ENCODE data around the gene TANGO2. TPM values are rescaled to one million over a fixed set of nuclear protein-coding genes. Genes with fewer than 3 reads are reported as not detected.
A peak's percentile ranks its signal among the peaks of the same experiment; 100 is the strongest.

Gene TANGO2
- total RNA-seq, 2 donors from 2014 or later, result 10.5 to 19.7 TPM

GRCh38 chr22:20031732-20032406 is 11.0 kb downstream of the TANGO2 start:
- DNase-seq (no peak), ATAC-seq (no peak)
- Histone ChIP-seq H3K36me3 (replicated peaks in 1 of 2; ENCODE audit: insufficient read depth in 1 of 2, low read depth in 2 of 2) (no peaks in the 10 kb centered on the region), H3K27me3 (no peaks in the 10 kb centered on the region), H3K9me3 (no peaks in the 10 kb centered on the region), H3K4me3 (no peak overlapping the region), H3K27ac (peak overlapping the region in 2 of 4 donors; percentile 25 to 65), H3K4me1 (peaks cover 24% of the 10 kb centered on the region)
- intact Hi-C loops (cut with DNase I), result no loop called here
- TF ChIP-seq POLR2A (IDR thresholded peaks at IDR 0.05), result no peak
- TF ChIP-seq, protein P1, sequence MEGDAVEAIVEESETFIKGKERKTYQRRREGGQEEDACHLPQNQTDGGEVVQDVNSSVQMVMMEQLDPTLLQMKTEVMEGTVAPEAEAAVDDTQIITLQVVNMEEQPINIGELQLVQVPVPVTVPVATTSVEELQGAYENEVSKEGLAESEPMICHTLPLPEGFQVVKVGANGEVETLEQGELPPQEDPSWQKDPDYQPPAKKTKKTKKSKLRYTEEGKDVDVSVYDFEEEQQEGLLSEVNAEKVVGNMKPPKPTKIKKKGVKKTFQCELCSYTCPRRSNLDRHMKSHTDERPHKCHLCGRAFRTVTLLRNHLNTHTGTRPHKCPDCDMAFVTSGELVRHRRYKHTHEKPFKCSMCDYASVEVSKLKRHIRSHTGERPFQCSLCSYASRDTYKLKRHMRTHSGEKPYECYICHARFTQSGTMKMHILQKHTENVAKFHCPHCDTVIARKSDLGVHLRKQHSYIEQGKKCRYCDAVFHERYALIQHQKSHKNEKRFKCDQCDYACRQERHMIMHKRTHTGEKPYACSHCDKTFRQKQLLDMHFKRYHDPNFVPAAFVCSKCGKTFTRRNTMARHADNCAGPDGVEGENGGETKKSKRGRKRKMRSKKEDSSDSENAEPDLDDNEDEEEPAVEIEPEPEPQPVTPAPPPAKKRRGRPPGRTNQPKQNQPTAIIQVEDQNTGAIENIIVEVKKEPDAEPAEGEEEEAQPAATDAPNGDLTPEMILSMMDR (IDR thresholded peaks at IDR 0.05), result no peak
- 88% methylated on average over 13 of the region's 16 CpGs; no CpG with 5 or more reads in 1 of the 2 donors for WGBS, 2 donors

GRCh38 chr22:20032407-20032991 is 11.6 kb downstream of the TANGO2 start:
- Histone ChIP-seq H3K36me3 (replicated peaks in 1 of 2; ENCODE audit: insufficient read depth in 1 of 2, low read depth in 2 of 2) (no peaks in the 10 kb centered on the region), H3K27me3 (no peaks in the 10 kb centered on the region), H3K27ac (peak overlapping the region in 3 of 4 donors; percentile 25 to 65 (median 34)), H3K4me1 (peaks cover 24% of the 10 kb centered on the region), H3K4me3 (no peak overlapping the region), H3K9me3 (no peaks in the 10 kb centered on the region)
- 70 to 85% methylated on average over 4 to 7 of the region's 7 CpGs for WGBS, 2 donors
- intact Hi-C loops (cut with DNase I), result no loop called here
- DNase-seq (peak; percentile 36 to 69 (median 50)), ATAC-seq (peak; percentile 57)
- no peak for TF ChIP-seq POLR2A (IDR thresholded peaks at IDR 0.05)
- TF ChIP-seq, protein P1 (IDR thresholded peaks at IDR 0.05), result no peak

DNA sequence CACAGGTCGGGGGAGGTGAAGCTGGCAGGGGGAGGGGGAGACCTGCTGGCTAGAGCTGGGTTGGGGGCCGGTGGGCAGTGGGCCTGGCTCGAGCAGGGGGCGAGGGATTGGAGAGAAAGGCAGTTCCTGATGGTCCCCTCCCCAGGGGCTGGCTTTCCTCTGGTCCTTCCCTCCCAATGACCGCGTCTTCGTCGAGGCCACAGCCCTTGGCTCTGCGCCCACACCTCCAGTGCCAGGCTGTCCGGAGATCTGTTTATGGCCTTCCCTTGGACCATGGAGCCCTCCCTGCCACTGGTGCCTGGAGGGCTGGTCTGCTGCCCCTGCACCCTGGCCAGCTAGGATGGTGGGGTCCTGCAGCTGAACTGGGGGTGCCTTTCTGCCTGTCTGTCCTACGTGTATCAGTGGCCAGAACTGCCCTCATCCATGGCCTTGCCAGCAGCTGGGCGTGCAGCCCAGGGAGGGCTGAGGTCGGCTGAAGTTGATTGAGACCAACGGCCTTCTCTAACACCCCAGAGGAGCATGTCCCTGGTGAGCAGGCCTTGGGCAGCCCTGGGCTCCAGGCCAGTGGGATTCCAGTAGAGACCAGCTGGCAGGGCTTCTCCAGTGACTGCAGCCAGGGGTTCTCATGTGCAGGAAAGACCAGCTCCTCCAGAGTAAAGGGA is 12.3 kb downstream of the TANGO2 start:
- DNase-seq (peak; percentile 55 to 75 (median 67)), ATAC-seq (peak; percentile 70)
- Histone ChIP-seq H3K9me3 (no peaks in the 10 kb centered on the region), H3K4me3 (no peak overlapping the region), H3K27ac (peak overlapping the region in 3 of 4 donors; percentile 25 to 65 (median 34)), H3K27me3 (no peaks in the 10 kb centered on the region), H3K36me3 (replicated peaks in 1 of 2; ENCODE audit: insufficient read depth in 1 of 2, low read depth in 2 of 2) (no peaks in the 10 kb centered on the region), H3K4me1 (peaks cover 24% of the 10 kb centered on the region)
- TF ChIP-seq, protein P1 (IDR thresholded peaks at IDR 0.05), result no peak
- no peak for TF ChIP-seq POLR2A (IDR thresholded peaks at IDR 0.05)
- intact Hi-C loops (cut with DNase I), result no loop called here
- 38 to 76% methylated on average over 5 to 14 of the region's 14 CpGs for WGBS, 2 donors

DNA sequence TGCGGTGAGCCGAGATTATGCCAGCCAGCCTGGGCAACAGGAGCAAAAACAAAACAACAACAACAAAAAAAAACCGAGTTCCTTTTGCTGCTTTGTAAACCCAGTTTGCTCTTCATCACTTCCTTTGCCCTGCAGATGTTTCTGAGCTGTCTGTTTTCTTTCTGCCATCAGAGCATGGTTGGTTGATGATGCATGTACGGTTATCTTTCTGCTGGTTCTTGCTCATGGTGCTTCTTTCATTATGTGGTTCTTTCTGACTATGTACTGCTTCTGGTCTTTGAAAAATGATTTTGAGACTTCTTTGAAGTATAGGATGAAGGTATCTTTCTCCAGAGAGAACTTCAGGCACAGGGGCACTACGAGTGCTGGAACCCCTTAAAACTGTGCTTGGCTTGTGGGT is 13.2 kb downstream of the TANGO2 start:
- Histone ChIP-seq H3K36me3 (replicated peaks in 1 of 2; ENCODE audit: insufficient read depth in 1 of 2, low read depth in 2 of 2) (no peaks in the 10 kb centered on the region), H3K4me3 (no peak overlapping the region), H3K9me3 (no peaks in the 10 kb centered on the region), H3K27me3 (no peaks in the 10 kb centered on the region), H3K4me1 (peaks cover 24% of the 10 kb centered on the region), H3K27ac (peak overlapping the region in 1 of 4 donors; percentile 65)
- no peak for DNase-seq
- intact Hi-C loops (cut with DNase I), result no loop called here
- no peak for TF ChIP-seq POLR2A (IDR thresholded peaks at IDR 0.05)
- TF ChIP-seq, protein P1 (IDR thresholded peaks at IDR 0.05), result no peak
- WGBS, 2 donors, result 78 to 84% methylated on average over 5 of the region's 5 CpGs
- no peak for ATAC-seq

All from body of pancreas (tissue), 4 donors.